Activated naive CD4-positive, alpha-beta T cell treated with anti-CD3 and anti-CD28 coated beads, Interleukin-2, amount 10 ng/mL, durations not matched to agents 7 days and 5 days (primary cell): ENCODE results near the gene DRC7.

Experiments
- CTCF ChIA-PET: fragments of 350-600 bp; sonication (Branson Sonifier 250); formaldehyde crosslinking; loops from one replicate; lab custom pipeline; 2021; ENCODE audit warnings: antibody characterized with exemption; lab: Charles Lee
- DNase-seq: peaks from one replicate; pipeline ENCODE4 v3.0.0-alpha.2; 2020
- H3K27ac Mint-ChIP-seq: one replicate; pipeline ENCODE4 v1.8.0; 2021; ENCODE audit warnings: mild to moderate bottlenecking, moderate library complexity, mixed read lengths
- H3K27me3 Mint-ChIP-seq: one replicate; pipeline ENCODE4 v1.8.0; 2021; ENCODE audit warnings: mild to moderate bottlenecking, mixed read lengths
- H3K36me3 Mint-ChIP-seq: one replicate; pipeline ENCODE4 v1.8.0; 2021; ENCODE audit warnings: mixed read lengths
- H3K4me1 Mint-ChIP-seq: one replicate; pipeline ENCODE4 v1.8.0; 2021; ENCODE audit warnings: mixed read lengths
- H3K4me3 Mint-ChIP-seq: one replicate; pipeline ENCODE4 v1.8.0; 2021; ENCODE audit warnings: mild to moderate bottlenecking, moderate library complexity, mixed read lengths
- H3K9me3 Mint-ChIP-seq: one replicate; pipeline ENCODE4 v1.8.0; 2021; ENCODE audit warnings: mixed read lengths

The DRC7 gene

DNA sequence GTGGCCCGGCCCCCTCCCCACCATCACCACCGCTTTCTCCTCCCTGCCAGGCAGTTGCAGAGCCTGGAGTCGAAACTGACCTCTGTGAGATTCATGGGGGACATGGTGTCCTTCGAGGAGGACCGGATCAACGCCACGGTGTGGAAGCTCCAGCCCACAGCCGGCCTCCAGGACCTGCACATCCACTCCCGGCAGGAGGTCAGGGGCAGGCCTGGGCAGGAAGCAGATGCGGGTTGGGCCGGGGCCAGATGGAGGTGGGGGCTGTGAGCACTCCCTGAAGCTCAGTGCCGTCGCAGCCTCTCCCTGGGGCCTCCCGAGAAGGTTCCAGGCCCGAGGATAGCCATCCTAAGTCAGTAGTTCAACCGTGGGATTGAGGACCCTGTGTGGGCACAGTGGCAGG lies 40.7 kb upstream of the DRC7 start:
- DNase-seq: no peak

GRCh38 chr16:57656342-57656955 lies 38.2 kb upstream of the DRC7 start:
- no peak overlapping the region for H3K4me3 Mint-ChIP-seq
- DNase-seq: no peak
- H3K36me3 Mint-ChIP-seq: no peaks in the 10 kb centered on the region
- no peak overlapping the region for H3K27ac Mint-ChIP-seq
- H3K27me3 Mint-ChIP-seq: peaks cover 16% of the 10 kb centered on the region
- H3K9me3 Mint-ChIP-seq: no peaks in the 10 kb centered on the region
- CTCF ChIA-PET: interaction anchor here (1.0 kb wide), 1 partner anchor 46 kb away, joined by 3 read pairs; no protein-coding TSS in a partner anchor
- H3K4me1 Mint-ChIP-seq: peaks cover 9% of the 10 kb centered on the region

More for the DNA sequence above, 40.7 kb upstream of the DRC7 start:
- no peak overlapping the region for H3K27ac Mint-ChIP-seq
- H3K36me3 Mint-ChIP-seq: no peaks in the 10 kb centered on the region
- CTCF ChIA-PET: interaction anchor here (0.7 kb wide), 1 partner anchor 52 kb away, joined by 3 read pairs; no protein-coding TSS in a partner anchor
- H3K27me3 Mint-ChIP-seq: peaks cover 13% of the 10 kb centered on the region
- peaks cover 13% of the 10 kb centered on the region for H3K4me1 Mint-ChIP-seq
- no peaks in the 10 kb centered on the region for H3K9me3 Mint-ChIP-seq
- no peak overlapping the region for H3K4me3 Mint-ChIP-seq

- no peak for DNase-seq
- H3K27ac Mint-ChIP-seq: no peak overlapping the region
- peaks cover 16% of the 10 kb centered on the region for H3K27me3 Mint-ChIP-seq
- no peaks in the 10 kb centered on the region for H3K36me3 Mint-ChIP-seq
- H3K9me3 Mint-ChIP-seq: no peaks in the 10 kb centered on the region
- no peak overlapping the region for H3K4me3 Mint-ChIP-seq
- CTCF ChIA-PET: interaction anchor here (1.0 kb wide), 1 partner anchor 47 kb away, joined by 3 read pairs; no protein-coding TSS in a partner anchor
- H3K4me1 Mint-ChIP-seq: peaks cover under 1% of the 10 kb centered on the region
Observed at GRCh38 chr16:57657228-57657627, 37.4 kb upstream of the DRC7 start.

DNA sequence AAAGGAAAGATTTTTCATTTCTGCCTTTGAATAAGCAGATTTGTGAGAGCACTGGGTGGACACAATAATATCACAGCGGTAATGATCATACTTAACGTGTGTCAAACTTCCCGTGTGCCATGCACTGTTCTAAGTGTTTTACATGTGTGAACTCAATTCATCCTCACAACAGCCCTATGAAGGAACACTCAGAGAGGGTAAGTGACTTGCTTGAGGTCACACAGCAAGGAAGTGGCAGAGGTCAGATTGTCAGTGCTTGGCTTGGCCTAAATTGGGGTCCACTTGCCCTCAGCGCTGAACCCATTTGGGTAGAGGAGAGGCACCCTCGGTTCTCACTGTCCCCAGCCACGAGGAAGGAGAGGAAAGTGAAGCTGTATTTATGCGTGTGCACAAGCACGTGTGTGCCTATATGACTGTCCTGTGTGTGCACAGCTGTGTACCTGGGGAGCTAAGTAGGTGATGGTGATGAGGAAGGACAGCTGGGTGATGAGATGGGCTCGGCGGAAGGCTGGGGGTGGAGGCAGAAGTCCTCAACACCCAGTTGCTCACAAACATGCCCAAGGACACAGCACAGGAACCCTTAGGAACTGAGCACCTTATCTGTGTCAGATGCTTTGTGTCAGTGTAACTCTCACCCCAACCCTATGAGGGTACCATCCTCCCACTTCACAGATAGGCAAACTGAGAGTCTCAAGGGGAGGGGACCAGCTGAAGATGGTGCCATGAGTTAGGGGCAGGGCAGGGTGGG lies 36.3 kb upstream of the DRC7 start:
- no peaks in the 10 kb centered on the region for H3K9me3 Mint-ChIP-seq
- no peak for DNase-seq
- no peak overlapping the region for H3K27ac Mint-ChIP-seq
- peaks cover 16% of the 10 kb centered on the region for H3K27me3 Mint-ChIP-seq
- CTCF ChIA-PET: no interaction called here
- no peaks in the 10 kb centered on the region for H3K4me1 Mint-ChIP-seq
- H3K4me3 Mint-ChIP-seq: no peak overlapping the region
- H3K36me3 Mint-ChIP-seq: no peaks in the 10 kb centered on the region

DNA sequence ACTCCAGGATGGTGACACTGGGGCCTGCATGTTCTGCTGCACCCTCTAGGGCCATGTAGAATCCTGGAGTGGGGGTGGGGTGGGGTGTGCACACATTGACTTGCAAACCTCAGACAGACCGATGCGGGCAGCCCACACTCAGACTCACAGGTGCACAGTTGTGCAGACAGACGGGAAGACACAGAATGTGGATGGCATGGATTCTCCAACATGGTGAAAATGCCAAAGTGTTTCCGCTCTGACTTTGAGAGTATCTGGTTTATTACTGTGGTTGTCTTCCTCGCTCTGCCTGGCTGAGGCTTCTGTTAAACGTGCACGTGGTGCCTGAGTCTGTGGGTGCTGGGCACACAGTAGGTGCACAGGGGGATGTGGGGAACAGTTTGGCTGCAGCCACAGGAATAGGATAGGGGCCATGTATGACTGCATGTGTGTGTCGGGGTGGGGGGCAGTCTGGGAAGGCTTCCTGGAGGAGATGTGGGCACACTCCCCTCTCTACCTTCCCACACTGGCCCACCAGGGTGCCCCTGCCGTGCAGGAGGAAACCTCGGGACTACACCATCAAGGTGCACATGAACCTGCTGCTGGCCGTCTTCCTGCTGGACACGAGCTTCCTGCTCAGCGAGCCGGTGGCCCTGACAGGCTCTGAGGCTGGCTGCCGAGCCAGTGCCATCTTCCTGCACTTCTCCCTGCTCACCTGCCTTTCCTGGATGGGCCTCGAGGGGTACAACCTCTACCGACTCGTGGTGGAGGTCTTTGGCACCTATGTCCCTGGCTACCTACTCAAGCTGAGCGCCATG lies 35.5 kb upstream of the DRC7 start:
- CTCF ChIA-PET: no interaction called here
- H3K4me1 Mint-ChIP-seq: no peaks in the 10 kb centered on the region
- no peak overlapping the region for H3K4me3 Mint-ChIP-seq
- DNase-seq: no peak
- peaks cover 16% of the 10 kb centered on the region for H3K27me3 Mint-ChIP-seq
- no peaks in the 10 kb centered on the region for H3K9me3 Mint-ChIP-seq
- H3K36me3 Mint-ChIP-seq: no peaks in the 10 kb centered on the region
- no peak overlapping the region for H3K27ac Mint-ChIP-seq

- no peak for DNase-seq
- Mint-ChIP-seq H3K27ac (no peak overlapping the region), H3K27me3 (peaks cover 15% of the 10 kb centered on the region), H3K4me3 (no peak overlapping the region), H3K4me1 (no peaks in the 10 kb centered on the region), H3K36me3 (no peaks in the 10 kb centered on the region), H3K9me3 (no peaks in the 10 kb centered on the region)
- CTCF ChIA-PET: interaction anchor here (1.4 kb wide), 1 partner anchor 71 kb away, joined by 3 read pairs; no protein-coding TSS in a partner anchor
Observed at GRCh38 chr16:57660715-57661463, 33.7 kb upstream of the DRC7 start.

- Mint-ChIP-seq H3K27ac (no peak overlapping the region), H3K9me3 (no peaks in the 10 kb centered on the region), H3K4me3 (no peak overlapping the region), H3K36me3 (no peaks in the 10 kb centered on the region), H3K27me3 (peaks cover 10% of the 10 kb centered on the region), H3K4me1 (no peaks in the 10 kb centered on the region)
- CTCF ChIA-PET: interaction anchor here (0.7 to 1.4 kb wide), 2 partner anchors 12 to 71 kb away, joined by 3 read pairs; no protein-coding TSS in a partner anchor
- DNase-seq: no peak
Observed at GRCh38 chr16:57661510-57661909, 33.1 kb upstream of the DRC7 start.

GRCh38 chr16:57661936-57662906 lies 32.4 kb upstream of the DRC7 start:
- Mint-ChIP-seq H3K27me3 (peaks cover 10% of the 10 kb centered on the region), H3K4me1 (no peaks in the 10 kb centered on the region), H3K4me3 (no peak overlapping the region), H3K9me3 (no peaks in the 10 kb centered on the region), H3K27ac (no peak overlapping the region), H3K36me3 (no peaks in the 10 kb centered on the region)
- CTCF ChIA-PET: interaction anchor here (0.7 to 1.4 kb wide), 3 partner anchors 10 to 72 kb away, joined by 3 read pairs; no protein-coding TSS in a partner anchor
- no peak for DNase-seq

DNA sequence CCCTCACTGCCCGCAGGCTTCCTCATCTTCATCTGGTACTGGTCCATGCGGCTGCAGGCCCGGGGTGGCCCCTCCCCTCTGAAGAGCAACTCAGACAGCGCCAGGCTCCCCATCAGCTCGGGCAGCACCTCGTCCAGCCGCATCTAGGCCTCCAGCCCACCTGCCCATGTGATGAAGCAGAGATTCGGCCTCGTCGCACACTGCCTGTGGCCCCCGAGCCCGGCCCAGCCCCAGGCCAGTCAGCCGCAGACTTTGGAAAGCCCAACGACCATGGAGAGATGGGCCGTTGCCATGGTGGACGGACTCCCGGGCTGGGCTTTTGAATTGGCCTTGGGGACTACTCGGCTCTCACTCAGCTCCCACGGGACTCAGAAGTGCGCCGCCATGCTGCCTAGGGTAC lies 31.2 kb upstream of the DRC7 start:
- Mint-ChIP-seq H3K36me3 (no peaks in the 10 kb centered on the region), H3K27ac (no peak overlapping the region), H3K9me3 (no peaks in the 10 kb centered on the region), H3K4me1 (no peaks in the 10 kb centered on the region), H3K27me3 (peaks cover 10% of the 10 kb centered on the region), H3K4me3 (no peak overlapping the region)
- DNase-seq: no peak
- CTCF ChIA-PET: interaction anchor here (1.3 kb wide), 1 partner anchor 11 kb away, joined by 3 read pairs; no protein-coding TSS in a partner anchor

DNA sequence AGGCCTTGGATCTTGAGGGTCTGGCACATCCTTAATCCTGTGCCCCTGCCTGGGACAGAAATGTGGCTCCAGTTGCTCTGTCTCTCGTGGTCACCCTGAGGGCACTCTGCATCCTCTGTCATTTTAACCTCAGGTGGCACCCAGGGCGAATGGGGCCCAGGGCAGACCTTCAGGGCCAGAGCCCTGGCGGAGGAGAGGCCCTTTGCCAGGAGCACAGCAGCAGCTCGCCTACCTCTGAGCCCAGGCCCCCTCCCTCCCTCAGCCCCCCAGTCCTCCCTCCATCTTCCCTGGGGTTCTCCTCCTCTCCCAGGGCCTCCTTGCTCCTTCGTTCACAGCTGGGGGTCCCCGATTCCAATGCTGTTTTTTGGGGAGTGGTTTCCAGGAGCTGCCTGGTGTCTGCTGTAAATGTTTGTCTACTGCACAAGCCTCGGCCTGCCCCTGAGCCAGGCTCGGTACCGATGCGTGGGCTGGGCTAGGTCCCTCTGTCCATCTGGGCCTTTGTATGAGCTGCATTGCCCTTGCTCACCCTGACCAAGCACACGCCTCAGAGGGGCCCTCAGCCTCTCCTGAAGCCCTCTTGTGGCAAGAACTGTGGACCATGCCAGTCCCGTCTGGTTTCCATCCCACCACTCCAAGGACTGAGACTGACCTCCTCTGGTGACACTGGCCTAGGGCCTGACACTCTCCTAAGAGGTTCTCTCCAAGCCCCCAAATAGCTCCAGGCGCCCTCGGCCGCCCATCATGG lies 30.5 kb upstream of the DRC7 start:
- Mint-ChIP-seq H3K27me3 (peaks cover 11% of the 10 kb centered on the region), H3K27ac (no peak overlapping the region), H3K36me3 (no peaks in the 10 kb centered on the region), H3K9me3 (no peaks in the 10 kb centered on the region), H3K4me1 (no peaks in the 10 kb centered on the region), H3K4me3 (no peak overlapping the region)
- CTCF ChIA-PET: interaction anchor here (0.9 kb wide), 1 partner anchor 87 kb away, joined by 4 read pairs; no protein-coding TSS in a partner anchor
- no peak for DNase-seq

DNA sequence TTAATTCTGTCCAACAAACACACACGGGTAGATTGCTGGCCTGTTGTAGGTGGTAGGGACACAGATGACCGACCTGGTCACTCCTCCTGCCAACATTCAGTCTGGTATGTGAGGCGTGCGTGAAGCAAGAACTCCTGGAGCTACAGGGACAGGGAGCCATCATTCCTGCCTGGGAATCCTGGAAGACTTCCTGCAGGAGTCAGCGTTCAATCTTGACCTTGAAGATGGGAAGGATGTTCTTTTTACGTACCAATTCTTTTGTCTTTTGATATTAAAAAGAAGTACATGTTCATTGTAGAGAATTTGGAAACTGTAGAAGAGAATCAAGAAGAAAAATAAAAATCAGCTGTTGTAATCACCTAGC lies 30.0 kb upstream of the DRC7 start:
- H3K4me3 Mint-ChIP-seq: no peak overlapping the region
- DNase-seq: no peak
- H3K9me3 Mint-ChIP-seq: no peaks in the 10 kb centered on the region
- H3K4me1 Mint-ChIP-seq: no peaks in the 10 kb centered on the region
- no peaks in the 10 kb centered on the region for H3K36me3 Mint-ChIP-seq
- CTCF ChIA-PET: interaction anchor here (0.9 kb wide), 1 partner anchor 88 kb away, joined by 4 read pairs; no protein-coding TSS in a partner anchor
- H3K27ac Mint-ChIP-seq: no peak overlapping the region
- peaks cover 14% of the 10 kb centered on the region for H3K27me3 Mint-ChIP-seq

DNA sequence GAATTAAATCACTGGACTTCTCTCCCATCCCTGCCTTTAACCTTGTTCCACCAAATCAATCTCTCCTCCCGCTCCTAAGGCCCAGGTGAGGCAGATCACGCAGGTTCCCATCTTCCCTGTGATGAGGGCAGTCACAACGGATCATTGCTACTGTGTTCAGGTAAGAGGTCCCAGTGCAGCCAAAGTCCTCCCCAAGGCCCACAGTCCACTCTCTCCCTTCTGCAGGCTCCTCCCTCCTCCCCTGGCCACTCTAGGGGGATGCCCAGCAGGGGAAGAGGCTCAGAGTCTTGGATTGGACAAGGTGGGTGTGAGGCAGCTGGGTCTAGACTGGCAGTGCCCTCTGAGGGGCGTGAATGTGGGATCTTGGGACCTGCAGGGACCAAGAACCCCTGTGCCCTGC lies 29.1 kb upstream of the DRC7 start:
- no peak overlapping the region for H3K27ac Mint-ChIP-seq
- no peaks in the 10 kb centered on the region for H3K36me3 Mint-ChIP-seq
- H3K4me1 Mint-ChIP-seq: no peaks in the 10 kb centered on the region
- no peak for DNase-seq
- H3K27me3 Mint-ChIP-seq: peaks cover 20% of the 10 kb centered on the region
- CTCF ChIA-PET: no interaction called here
- H3K9me3 Mint-ChIP-seq: no peaks in the 10 kb centered on the region
- H3K4me3 Mint-ChIP-seq: no peak overlapping the region
